PC-9 (cell line): ENCODE measurements around the gene CHMP2B. TPM values are rescaled to one million over a fixed set of nuclear protein-coding genes. Genes with fewer than 3 reads are reported as not detected.

Experiments
- BruUV-seq: library from RNA; stranded (reverse); fragments of 400-500 nt; replicated peaks from 2 replicates; lab custom pipeline; 2021; lab: Mats Ljungman, UMichigan
- CTCF ChIA-PET: fragments of 300-600 bp; sonication (Branson Sonifier 250); formaldehyde crosslinking; loops from one replicate; lab custom pipeline; 2022; ENCODE audit warnings: antibody characterized with exemption; lab: Charles Lee
- POLR2A ChIA-PET: fragments of 300-600 bp; sonication (Branson Sonifier 250); formaldehyde crosslinking; loops from one replicate; lab custom pipeline; 2022; ENCODE audit warnings: antibody characterized with exemption; ENCODE audit not compliant: unreplicated experiment; lab: Charles Lee
- DNase-seq, 2 experiments: peaks; one replicate each; pipeline versions ENCODE4 v3.0.0 to v3.0.0-alpha.2; 2015 to 2022; ENCODE audit warnings: mixed read lengths in 1 of 2
- H2AFZ ChIP-seq: fragments of 200-600 bp; sonication (generic); 2 replicates; pipeline ENCODE4 v1.8.1; 2017; ENCODE audit warnings: antibody characterized with exemption
- H3F3A ChIP-seq: fragments of 200-600 bp; sonication (generic); 2 replicates; pipeline ENCODE4 v1.8.1; 2017; ENCODE audit warnings: antibody characterized with exemption, mild to moderate bottlenecking, low read depth; ENCODE audit not compliant: insufficient read depth
- H3K27ac ChIP-seq: fragments of 200-600 bp; sonication (generic); 2 replicates; pipeline ENCODE4 v1.6.1; 2016; ENCODE audit warnings: mixed run types
- H3K27me3 ChIP-seq: fragments of 200-600 bp; sonication (generic); 2 replicates; pipeline ENCODE4 v1.6.1; 2016; ENCODE audit warnings: low read depth, mixed run types; ENCODE audit not compliant: insufficient read depth
- H3K36me3 ChIP-seq: fragments of 200-600 bp; sonication (generic); 2 replicates; pipeline ENCODE4 v1.6.1; 2016; ENCODE audit warnings: low read depth, mixed run types
- H3K4me1 ChIP-seq: fragments of 200-600 bp; sonication (generic); replicated peaks from 2 replicates; pipeline ENCODE4 v1.6.1; 2016; ENCODE audit warnings: mixed run types; ENCODE audit not compliant: insufficient read depth
- H3K4me2 ChIP-seq: fragments of 200-600 bp; sonication (generic); 2 replicates; pipeline ENCODE4 v1.6.1; 2017; ENCODE audit warnings: mixed run types
- H3K4me3 ChIP-seq: fragments of 200-600 bp; sonication (generic); 2 replicates; pipeline ENCODE4 v1.6.1; 2016; ENCODE audit warnings: mixed run types
- H3K79me2 ChIP-seq: fragments of 200-600 bp; sonication (generic); 2 replicates; pipeline ENCODE4 v1.6.1; 2017; ENCODE audit warnings: low read depth, mixed run types
- H3K9me2 ChIP-seq: fragments of 200-600 bp; sonication (generic); 2 replicates; pipeline ENCODE4 v1.8.1; 2017; ENCODE audit warnings: mild to moderate bottlenecking; ENCODE audit not compliant: insufficient read depth
- H3K9me3 ChIP-seq: fragments of 200-600 bp; sonication (generic); 2 replicates; pipeline ENCODE4 v1.8.1; 2016; ENCODE audit warnings: low read depth; ENCODE audit not compliant: insufficient read depth
- H4K20me1 ChIP-seq: fragments of 200-600 bp; sonication (generic); 2 replicates; pipeline ENCODE4 v1.8.1; 2017; ENCODE audit not compliant: insufficient read depth
- CTCF ChIP-seq: fragments of 200-600 bp; sonication (generic); conservative IDR thresholded peaks from 2 replicates; pipeline ENCODE4 v1.6.1; 2017; ENCODE audit warnings: mixed run types, antibody characterized with exemption, mild to moderate bottlenecking, moderate library complexity
- EZH2 ChIP-seq: fragments of 200-600 bp; sonication (generic); IDR thresholded peaks from 2 replicates; pipeline ENCODE4 v1.8.0; 2017; ENCODE audit warnings: antibody characterized with exemption, low read depth
- intact Hi-C: fragments of 100-400 bp; cut with micrococcal nuclease; formaldehyde crosslinking; loops from one replicate; pipeline ENCODE4 v1.10.0; 2022; ENCODE audit not compliant: unreplicated experiment
- total RNA-seq: library from RNA; stranded (reverse); gene quantifications from 2 replicates; pipeline ENCODE4 v1.2.3, GENCODE V29; 2021

The CHMP2B gene
- total RNA-seq, 1 experiment from 2014 or later = 54.6 TPM

- intact Hi-C loops = loop anchor here (10.0 kb wide), 1 partner anchor 372 kb away; no protein-coding TSS in a partner anchor
- CTCF ChIA-PET = no interaction called here
Observed at GRCh38 chr3:87272718-87273341, 45.7 kb downstream of the CHMP2B start.

GRCh38 chr3:87276484-87276883 is 49.4 kb downstream of the CHMP2B start, which contains the start of gene POU1F1:
POU1F1 (minus strand) TSS chr3:87276584; CDS start chr3:87276462, 122 bp downstream.
- Histone ChIP-seq H3K4me2 (no peak within 1 kb of the TSS), H3F3A (no peaks in the 10 kb centered on the region), H4K20me1 (no peaks in the 10 kb centered on the region), H2AFZ (peak within 1 kb of the TSS; percentile 41; the same call in 1 of the 2 replicates), H3K4me1 (no peaks in the 10 kb centered on the region), H3K36me3 (no peaks in the 10 kb centered on the region), H3K27ac (no peak within 1 kb of the TSS), H3K27me3 (no peaks in the 10 kb centered on the region), H3K9me2 (no peaks in the 10 kb centered on the region), H3K9me3 (no peaks in the 10 kb centered on the region), H3K4me3 (no peak within 1 kb of the TSS), H3K79me2 (no peaks in the 10 kb centered on the region)
- no peak for TF ChIP-seq CTCF
- no peak for TF ChIP-seq EZH2
- POLR2A ChIA-PET = no interaction called here
- DNase-seq = no peak
- CTCF ChIA-PET = no interaction called here
- intact Hi-C loops = loop anchor here (10.0 kb wide), 1 partner anchor 368 kb away; no protein-coding TSS in a partner anchor
- BruUV-seq = no TSS peak

More at GRCh38 chr3:87272718-87273341, 45.7 kb downstream of the CHMP2B start:
- TF ChIP-seq EZH2 = no peak
- no peak for TF ChIP-seq CTCF
- Histone ChIP-seq H3K27ac (no peak overlapping the region), H2AFZ (no peak overlapping the region), H3K4me2 (no peak overlapping the region), H3F3A (no peaks in the 10 kb centered on the region), H3K9me2 (no peaks in the 10 kb centered on the region), H3K79me2 (no peaks in the 10 kb centered on the region), H3K4me3 (no peak overlapping the region), H3K36me3 (no peaks in the 10 kb centered on the region), H3K27me3 (no peaks in the 10 kb centered on the region), H3K4me1 (no peaks in the 10 kb centered on the region), H3K9me3 (no peaks in the 10 kb centered on the region), H4K20me1 (no peaks in the 10 kb centered on the region)
- POLR2A ChIA-PET = no interaction called here
- BruUV-seq = no TSS peak
- DNase-seq = no peak

GRCh38 chr3:87287011-87287410 is 59.9 kb downstream of the CHMP2B start:
- no peaks in the 10 kb centered on the region for H3K36me3 ChIP-seq
- ChIA-PET CTCF (no interaction called here), POLR2A (interaction anchor here (0.6 kb wide), 1 partner anchor 44 kb away, joined by 5 read pairs; no protein-coding TSS in a partner anchor)
- H3K4me3 ChIP-seq = no peak overlapping the region
- no peaks in the 10 kb centered on the region for H3K27me3 ChIP-seq
- H4K20me1 ChIP-seq = no peaks in the 10 kb centered on the region; the same call in 1 of the 2 replicates
- H3K79me2 ChIP-seq = no peaks in the 10 kb centered on the region
- no peak for DNase-seq
- H3K9me2 ChIP-seq = no peaks in the 10 kb centered on the region
- H3K4me1 ChIP-seq = no peaks in the 10 kb centered on the region
- no TSS peak for BruUV-seq
- intact Hi-C loops = no loop called here
- TF ChIP-seq CTCF (no peak), EZH2 (no peak)
- no peak overlapping the region for H3K4me2 ChIP-seq
- no peak overlapping the region for H3K27ac ChIP-seq
- no peaks in the 10 kb centered on the region for H3F3A ChIP-seq
- no peaks in the 10 kb centered on the region for H3K9me3 ChIP-seq
- H2AFZ ChIP-seq = no peak overlapping the region
